ENCODE measurements around the gene ORAI1.

- TF ChIP-seq, protein P1, sequence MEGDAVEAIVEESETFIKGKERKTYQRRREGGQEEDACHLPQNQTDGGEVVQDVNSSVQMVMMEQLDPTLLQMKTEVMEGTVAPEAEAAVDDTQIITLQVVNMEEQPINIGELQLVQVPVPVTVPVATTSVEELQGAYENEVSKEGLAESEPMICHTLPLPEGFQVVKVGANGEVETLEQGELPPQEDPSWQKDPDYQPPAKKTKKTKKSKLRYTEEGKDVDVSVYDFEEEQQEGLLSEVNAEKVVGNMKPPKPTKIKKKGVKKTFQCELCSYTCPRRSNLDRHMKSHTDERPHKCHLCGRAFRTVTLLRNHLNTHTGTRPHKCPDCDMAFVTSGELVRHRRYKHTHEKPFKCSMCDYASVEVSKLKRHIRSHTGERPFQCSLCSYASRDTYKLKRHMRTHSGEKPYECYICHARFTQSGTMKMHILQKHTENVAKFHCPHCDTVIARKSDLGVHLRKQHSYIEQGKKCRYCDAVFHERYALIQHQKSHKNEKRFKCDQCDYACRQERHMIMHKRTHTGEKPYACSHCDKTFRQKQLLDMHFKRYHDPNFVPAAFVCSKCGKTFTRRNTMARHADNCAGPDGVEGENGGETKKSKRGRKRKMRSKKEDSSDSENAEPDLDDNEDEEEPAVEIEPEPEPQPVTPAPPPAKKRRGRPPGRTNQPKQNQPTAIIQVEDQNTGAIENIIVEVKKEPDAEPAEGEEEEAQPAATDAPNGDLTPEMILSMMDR (IDR thresholded peaks at IDR 0.05) = no peak
- TF ChIP-seq POLR2AphosphoS5 (IDR thresholded peaks at IDR 0.05) = no peak
Measured at GRCh38 chr12:121608301-121608700, 18.0 kb upstream of the ORAI1 start.
